ENCODE data around the gene SIDT2. TPM values are rescaled to one million over a fixed set of nuclear protein-coding genes. Genes with fewer than 3 reads are reported as not detected.

Gene SIDT2
- total and polyA plus RNA-seq, 8 donors, result 29.2 to 112 (median 33.9) TPM

GRCh38 chr11:117197516-117198456 lies 19.2 kb downstream of the SIDT2 start:
- no peaks in the 10 kb centered on the region for H3K27me3 ChIP-seq
- ATAC-seq (peak; percentile 23), DNase-seq (peak in 2 of 4 donors; percentile 34 to 65)
- peak overlapping the region; percentile 70 to 84 for H3K27ac ChIP-seq
- peaks cover 0 to 45% of the 10 kb centered on the region in 2 donors for H3K36me3 ChIP-seq
- no peaks in the 10 kb centered on the region for H3K9me3 ChIP-seq
- intact Hi-C loops (cut with DNase I), result no loop called here
- peak overlapping the region in 1 of 2 donors; percentile 34 for H3K4me3 ChIP-seq
- peak; percentile 22 to 23 for TF ChIP-seq CTCF (IDR thresholded peaks at IDR 0.05)
- peaks cover 11 to 19% of the 10 kb centered on the region in 2 donors for H3K4me1 ChIP-seq

DNA sequence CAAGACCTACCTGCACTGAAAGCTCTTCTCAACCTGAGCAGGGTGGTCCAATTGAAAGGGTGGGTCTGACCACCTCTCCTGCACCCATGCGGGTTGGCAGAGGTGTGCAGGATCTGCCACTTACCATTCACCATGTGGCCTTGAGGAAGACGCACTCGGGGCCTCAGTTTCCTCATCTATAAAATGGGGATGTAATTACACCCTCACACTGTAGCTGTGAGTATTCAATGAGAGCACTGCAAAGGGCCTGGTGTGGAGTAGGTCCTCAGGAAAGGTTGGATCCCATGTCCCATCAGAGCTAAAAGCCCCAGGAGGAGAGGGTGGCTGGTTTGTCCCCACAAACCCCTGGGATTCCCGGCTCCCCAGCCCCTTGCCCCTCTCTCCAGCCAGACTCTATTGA lies 20.1 kb downstream of the SIDT2 start:
- DNase-seq (peak in 1 of 4 donors; percentile 9), ATAC-seq (peak; percentile 4)
- H3K36me3 ChIP-seq, result peaks cover 0 to 45% of the 10 kb centered on the region in 2 donors
- peaks cover 11 to 19% of the 10 kb centered on the region in 2 donors for H3K4me1 ChIP-seq
- H3K27ac ChIP-seq, result peak overlapping the region; percentile 70 to 84
- TF ChIP-seq CTCF (IDR thresholded peaks at IDR 0.05), result no peak
- H3K9me3 ChIP-seq, result no peaks in the 10 kb centered on the region
- intact Hi-C loops (cut with DNase I), result no loop called here
- no peaks in the 10 kb centered on the region for H3K27me3 ChIP-seq
- H3K4me3 ChIP-seq, result peak overlapping the region; percentile 25 to 34

DNA sequence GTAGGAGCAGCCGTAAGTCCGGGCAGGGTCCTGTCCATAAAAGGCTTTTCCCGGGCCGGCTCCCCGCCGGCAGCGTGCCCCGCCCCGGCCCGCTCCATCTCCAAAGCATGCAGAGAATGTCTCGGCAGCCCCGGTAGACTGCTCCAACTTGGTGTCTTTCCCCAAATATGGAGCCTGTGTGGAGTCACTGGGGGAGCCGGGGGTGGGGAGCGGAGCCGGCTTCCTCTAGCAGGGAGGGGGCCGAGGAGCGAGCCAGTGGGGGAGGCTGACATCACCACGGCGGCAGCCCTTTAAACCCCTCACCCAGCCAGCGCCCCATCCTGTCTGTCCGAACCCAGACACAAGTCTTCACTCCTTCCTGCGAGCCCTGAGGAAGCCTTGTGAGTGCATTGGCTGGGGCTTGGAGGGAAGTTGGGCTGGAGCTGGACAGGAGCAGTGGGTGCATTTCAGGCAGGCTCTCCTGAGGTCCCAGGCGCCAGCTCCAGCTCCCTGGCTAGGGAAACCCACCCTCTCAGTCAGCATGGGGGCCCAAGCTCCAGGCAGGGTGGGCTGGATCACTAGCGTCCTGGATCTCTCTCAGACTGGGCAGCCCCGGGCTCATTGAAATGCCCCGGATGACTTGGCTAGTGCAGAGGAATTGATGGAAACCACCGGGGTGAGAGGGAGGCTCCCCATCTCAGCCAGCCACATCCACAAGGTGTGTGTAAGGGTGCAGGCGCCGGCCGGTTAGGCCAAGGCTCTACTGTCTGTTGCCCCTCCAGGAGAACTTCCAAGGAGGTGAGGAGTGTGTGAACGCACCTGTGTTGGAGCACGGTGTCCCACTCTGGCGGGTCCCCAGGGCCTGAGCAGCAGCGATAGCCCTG lies 20.7 kb downstream of the SIDT2 start, which contains the start of gene TAGLN:
TAGLN (plus strand) TSS at position 318 of the 863 bp plus-strand sequence. CDS start 3,644 bp downstream, outside the sequence.
- no peak for TF ChIP-seq CTCF (IDR thresholded peaks at IDR 0.05)
- peaks cover 11 to 19% of the 10 kb centered on the region in 2 donors for H3K4me1 ChIP-seq
- peaks cover 0 to 45% of the 10 kb centered on the region in 2 donors for H3K36me3 ChIP-seq
- H3K27me3 ChIP-seq, result no peaks in the 10 kb centered on the region
- peak in 3 of 4 donors; percentile 68 to 84 (median 76) for DNase-seq
- peak; percentile 76 for ATAC-seq
- H3K27ac ChIP-seq, result peak within 1 kb of the TSS; percentile 70 to 84
- no peaks in the 10 kb centered on the region for H3K9me3 ChIP-seq
- peak within 1 kb of the TSS; percentile 25 to 34 for H3K4me3 ChIP-seq
- intact Hi-C loops (cut with DNase I), result no loop called here

DNA sequence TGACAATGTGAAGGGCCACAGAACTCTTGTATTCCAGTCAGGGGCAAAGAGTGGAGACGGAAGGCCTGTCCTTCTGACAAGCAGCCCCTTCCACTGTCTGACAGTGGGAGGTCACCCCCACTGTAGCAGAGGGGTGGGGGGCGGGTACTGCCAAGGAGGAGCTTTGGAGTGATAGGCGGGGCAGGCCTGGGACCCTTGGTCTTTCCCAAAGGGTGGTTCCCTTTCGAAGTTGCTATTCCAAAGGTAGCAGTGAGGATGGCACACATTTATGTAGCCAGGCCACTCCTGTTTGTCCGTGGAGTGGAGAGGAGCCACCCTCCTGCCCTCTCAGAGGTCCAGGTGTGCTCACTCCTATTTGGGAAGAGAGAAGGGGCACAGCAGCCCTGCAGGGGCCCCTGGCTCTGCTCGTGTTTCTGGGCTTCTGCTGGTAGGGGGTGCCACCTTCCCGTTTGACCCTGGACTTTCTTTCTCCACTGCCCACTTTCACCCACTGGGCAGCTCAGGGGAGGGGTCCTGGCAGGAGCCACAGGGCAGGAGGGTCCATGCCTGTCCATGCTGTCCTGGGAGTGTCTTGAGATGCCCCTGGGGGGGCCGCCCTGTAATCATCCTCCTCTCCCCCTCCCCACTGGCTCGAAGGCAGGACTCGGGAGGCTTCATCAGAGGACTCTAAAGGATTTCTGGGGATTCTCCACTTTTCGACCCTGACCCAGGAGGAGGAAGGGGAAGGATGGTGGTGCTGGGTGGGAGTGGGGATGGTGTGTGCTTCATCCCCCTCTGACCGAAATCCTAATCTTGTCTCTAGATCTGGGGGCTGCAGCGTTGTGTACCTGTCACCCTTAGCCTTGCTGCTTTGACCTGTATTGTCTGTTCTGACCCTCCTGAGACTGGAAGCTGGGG lies 21.6 kb downstream of the SIDT2 start:
- DNase-seq, result peak in 1 of 4 donors; percentile 45

More for the DNA sequence above, 21.6 kb downstream of the SIDT2 start:
- ATAC-seq, result no peak
- Histone ChIP-seq H3K27me3 (no peaks in the 10 kb centered on the region), H3K4me1 (peaks cover 11 to 19% of the 10 kb centered on the region in 2 donors), H3K4me3 (peak overlapping the region; percentile 25 to 34), H3K36me3 (peaks cover 0 to 48% of the 10 kb centered on the region in 2 donors), H3K27ac (peak overlapping the region; percentile 70 to 84), H3K9me3 (no peaks in the 10 kb centered on the region)
- intact Hi-C loops (cut with DNase I), result no loop called here
- TF ChIP-seq CTCF (IDR thresholded peaks at IDR 0.05), result no peak
